Jurkat, Clone E6-1 (cell line): Measurements from ENCODE around the gene TTLL4.

Experiments
- DNase-seq: peaks from one replicate; pipeline ENCODE4 v3.0.0-alpha.2; 2011; ENCODE audit warnings: low read depth, low spot score
- H3K4me3 ChIP-seq: 2 replicates; pipeline ENCODE4 v1.5.1; 2011; ENCODE audit warnings: mild to moderate bottlenecking, low read length, control low read depth, moderate library complexity

Gene TTLL4

GRCh38 chr2:218711550-218711929, 905 bp downstream of the TTLL4 start:
- H3K4me3 ChIP-seq = peak overlapping the region; percentile 83
- DNase-seq = no peak

GRCh38 chr2:218713922-218714321, 3.3 kb downstream of the TTLL4 start:
- H3K4me3 ChIP-seq = no peak overlapping the region
- no peak for DNase-seq

DNA sequence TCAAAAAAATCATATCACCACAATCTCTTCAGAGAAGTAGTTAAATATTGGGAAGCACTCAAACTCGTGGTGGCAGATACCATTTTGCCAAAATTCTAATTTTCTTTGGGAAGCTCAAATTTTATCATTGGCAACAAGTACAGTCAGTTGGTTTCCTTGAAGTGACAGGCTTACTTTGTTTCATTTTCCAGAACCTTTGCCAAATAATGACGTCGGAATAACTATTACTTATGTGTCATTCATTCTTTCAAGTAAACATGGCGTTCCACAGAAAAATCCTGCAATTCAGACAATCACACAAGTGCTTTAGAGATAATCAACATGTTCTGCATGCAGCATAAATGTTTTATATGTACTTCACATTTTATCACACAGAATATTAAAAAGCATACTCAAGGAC, 5.4 kb downstream of the TTLL4 start:
- no peak for DNase-seq
- no peak overlapping the region for H3K4me3 ChIP-seq

- DNase-seq = no peak
- no peak overlapping the region for H3K4me3 ChIP-seq
Observed at GRCh38 chr2:218717262-218717661, 6.6 kb downstream of the TTLL4 start.

- no peak for DNase-seq
- H3K4me3 ChIP-seq = no peak overlapping the region
Observed at GRCh38 chr2:218718058-218718457, 7.4 kb downstream of the TTLL4 start.

DNA sequence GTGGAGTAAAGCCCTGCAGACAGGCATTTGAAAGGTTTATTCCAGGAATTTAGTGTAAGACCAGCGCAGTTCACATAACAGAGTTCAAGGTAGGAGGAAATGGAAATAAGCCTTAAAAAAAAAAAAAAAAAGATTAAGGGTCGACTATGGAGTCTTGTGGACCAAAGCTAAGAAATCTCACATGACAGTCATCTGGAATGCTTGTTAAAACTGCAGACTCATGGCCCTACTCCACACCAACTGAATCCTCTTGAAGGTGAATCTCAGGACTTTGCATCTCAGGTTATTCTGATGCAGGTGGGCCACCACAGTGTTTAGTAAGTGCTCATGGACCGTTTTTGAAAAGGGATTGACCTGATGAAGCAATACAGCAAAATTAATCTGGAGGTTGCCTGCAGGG, 8.8 kb downstream of the TTLL4 start:
- DNase-seq = no peak
- no peak overlapping the region for H3K4me3 ChIP-seq

- DNase-seq = no peak
- H3K4me3 ChIP-seq = no peak overlapping the region
Observed at GRCh38 chr2:218720048-218721041, 9.7 kb downstream of the TTLL4 start.

- no peak overlapping the region for H3K4me3 ChIP-seq
- no peak for DNase-seq
Observed at GRCh38 chr2:218721488-218721887, 10.9 kb downstream of the TTLL4 start.

DNA sequence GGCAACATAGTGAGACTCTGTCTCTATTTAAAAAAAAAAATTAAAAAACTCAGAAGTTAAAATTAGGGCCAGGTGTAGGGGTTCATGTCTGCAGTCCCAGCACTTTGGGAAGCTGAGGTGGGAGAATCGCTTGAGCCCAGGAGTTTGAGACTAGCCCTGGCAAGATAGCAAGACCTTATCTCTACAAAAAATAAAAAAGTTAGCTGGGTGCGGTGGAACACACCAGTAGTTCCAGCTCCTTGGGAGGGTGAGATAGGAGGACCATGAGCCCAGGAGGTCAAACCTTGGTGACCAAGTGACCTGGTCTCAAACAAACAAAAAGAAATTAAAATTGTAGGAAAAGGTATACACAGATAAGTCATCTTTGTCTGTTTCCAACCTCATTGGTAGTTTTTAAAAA, 11.3 kb downstream of the TTLL4 start:
- DNase-seq = no peak
- no peak overlapping the region for H3K4me3 ChIP-seq

GRCh38 chr2:218722419-218722818, 11.8 kb downstream of the TTLL4 start:
- no peak overlapping the region for H3K4me3 ChIP-seq
- DNase-seq = no peak

- H3K4me3 ChIP-seq = no peak overlapping the region
- DNase-seq = peak; percentile 33
Observed at GRCh38 chr2:218722876-218723785, 12.5 kb downstream of the TTLL4 start.

DNA sequence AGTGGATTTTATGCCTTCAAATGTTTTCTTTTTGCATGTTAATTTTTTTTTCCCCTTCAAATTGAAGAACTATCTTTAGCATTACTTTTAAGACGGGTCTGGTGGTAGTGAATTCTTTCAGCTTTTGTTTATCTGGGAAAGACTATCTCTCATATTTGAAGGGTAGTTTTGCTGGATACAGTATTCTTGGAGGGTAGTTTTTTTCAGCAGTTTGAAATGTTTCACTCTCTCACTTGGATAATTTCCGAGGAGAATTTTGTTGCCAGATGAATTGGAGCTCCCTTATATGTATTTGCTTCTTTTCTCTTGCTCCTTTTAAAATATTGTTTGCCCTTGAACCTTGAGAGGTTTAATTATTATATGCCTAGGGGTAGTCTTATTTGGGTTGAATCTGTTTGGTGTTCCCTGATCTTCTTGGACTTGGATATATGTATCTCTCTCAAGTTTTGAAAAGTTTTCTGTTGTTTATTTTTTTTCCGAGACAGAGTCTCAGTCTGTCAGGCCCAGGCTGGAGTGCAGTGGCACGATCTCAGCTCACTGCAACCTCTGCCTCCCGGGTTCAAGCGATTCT, 15.5 kb downstream of the TTLL4 start:
- no peak for DNase-seq

DNA sequence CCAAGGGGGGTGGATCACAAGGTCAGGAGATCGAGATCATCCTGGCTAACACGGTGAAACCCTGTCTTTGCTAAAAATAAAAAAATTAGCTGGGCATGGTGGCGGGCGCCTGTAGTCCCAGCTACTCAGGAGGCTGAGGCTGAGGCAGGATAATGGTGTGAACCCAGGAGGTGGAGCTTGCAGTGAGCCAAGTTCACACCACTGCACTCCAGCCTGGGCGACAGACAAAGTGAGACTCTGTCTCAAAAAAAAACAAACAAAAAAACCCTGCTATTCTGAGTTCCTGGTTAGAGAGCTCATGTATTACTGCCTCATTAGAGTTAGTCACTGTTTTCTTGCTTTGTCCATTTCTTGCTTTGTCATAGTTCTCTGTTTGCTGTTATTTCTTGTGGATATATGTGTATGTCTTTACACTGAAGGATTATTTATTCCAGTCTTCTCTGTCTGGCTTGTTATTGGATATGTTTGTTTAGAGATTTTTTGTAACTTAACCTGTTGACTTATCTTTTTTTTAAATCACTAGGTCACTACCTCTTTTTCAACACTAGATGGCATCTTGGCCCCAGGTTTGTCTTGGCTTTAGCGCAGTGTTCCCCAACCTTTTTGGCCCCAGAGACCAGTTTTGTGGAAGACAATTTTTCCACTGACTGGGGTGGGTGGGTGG, 17.0 kb downstream of the TTLL4 start:
- no peak for DNase-seq
- H3K4me3 ChIP-seq = no peak overlapping the region

More for the DNA sequence above, 15.5 kb downstream of the TTLL4 start:
- H3K4me3 ChIP-seq = no peak overlapping the region

DNA sequence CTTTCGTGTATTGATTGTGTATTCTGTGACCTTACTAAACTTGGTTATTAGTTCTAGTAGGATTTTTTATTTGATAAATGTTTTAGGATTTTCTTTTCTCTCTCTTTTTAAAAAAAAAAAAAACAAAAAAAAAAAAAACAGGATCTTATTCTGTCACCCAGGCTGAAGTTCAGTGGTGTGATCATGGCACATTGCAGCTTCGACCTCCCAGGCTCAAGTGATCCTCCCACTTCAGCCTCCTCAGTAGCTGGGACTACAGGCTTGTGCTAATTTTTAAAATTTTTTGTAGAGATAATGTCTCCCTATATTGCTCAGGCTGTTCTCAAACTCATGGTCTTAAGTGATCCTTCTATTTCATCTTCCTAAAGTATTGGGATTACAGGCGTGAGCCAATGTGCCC, 19.0 kb downstream of the TTLL4 start:
- no peak overlapping the region for H3K4me3 ChIP-seq
- no peak for DNase-seq

GRCh38 chr2:218732052-218732760, 21.6 kb downstream of the TTLL4 start:
- H3K4me3 ChIP-seq = no peak overlapping the region
- no peak for DNase-seq

GRCh38 chr2:218732761-218733158, 22.1 kb downstream of the TTLL4 start:
- H3K4me3 ChIP-seq = no peak overlapping the region
- DNase-seq = no peak

DNA sequence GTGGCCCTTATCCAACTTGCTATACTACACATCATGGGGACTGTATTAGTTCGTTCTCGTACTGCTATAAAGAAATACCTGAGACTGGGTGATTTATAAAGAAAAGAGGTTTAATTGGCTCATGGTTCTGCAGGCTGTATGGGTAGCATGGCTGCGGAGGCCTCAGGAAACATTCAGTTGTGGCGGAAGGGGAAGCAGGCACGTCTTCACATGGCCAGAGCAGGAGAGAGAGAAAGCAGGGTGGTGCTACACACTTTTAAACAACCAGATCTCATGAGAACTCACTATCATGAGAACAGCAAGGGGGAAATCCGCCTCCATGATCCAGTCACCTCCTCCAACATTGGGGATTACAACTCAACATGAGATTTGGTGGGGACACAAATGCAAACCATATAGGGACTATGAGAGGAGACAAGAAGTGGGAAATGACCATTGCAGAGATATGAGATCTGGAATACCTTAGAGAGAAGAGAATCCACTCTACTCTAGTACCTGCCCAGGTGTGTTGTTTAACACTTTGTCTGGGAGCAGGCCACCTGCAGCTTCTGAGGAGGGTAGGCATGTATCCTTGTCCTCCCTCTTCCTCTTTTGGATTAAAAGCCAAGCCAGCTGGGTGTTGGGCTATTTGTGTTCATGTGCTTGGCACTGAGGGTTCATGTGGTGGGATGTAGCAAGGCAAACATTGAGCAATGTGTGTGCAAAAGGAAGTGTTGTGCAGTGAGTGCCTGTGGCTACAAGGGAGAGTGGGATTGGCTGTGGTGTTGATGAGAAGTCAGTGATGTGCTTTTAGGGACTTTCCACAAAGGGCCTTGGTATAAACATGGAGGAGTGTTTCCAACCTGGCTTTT, 22.8 kb downstream of the TTLL4 start:
- DNase-seq = no peak
- H3K4me3 ChIP-seq = no peak overlapping the region
